ENCODE results near the gene BTBD1.

Gene BTBD1

GRCh38 chr15:82985688-82986441 is 81.2 kb downstream of the BTBD1 start, which contains the start of gene RAMAC:
Gene RAMAC, plus strand, starts transcription at chr15:82986210. Its CDS starts 2,809 bp downstream, at chr15:82989019.
- DNase-seq, result peak; percentile 94

- no peak for DNase-seq
These were observed 86.1 kb downstream of the BTBD1 start for GRCh38 chr15:82980981-82981380.

GRCh38 chr15:82979726-82980125 is 87.3 kb downstream of the BTBD1 start:
- no peak for DNase-seq

- no peak for DNase-seq
These were observed 88.6 kb downstream of the BTBD1 start for GRCh38 chr15:82978438-82978837.

- no peak for DNase-seq
These were observed 90.0 kb downstream of the BTBD1 start for GRCh38 chr15:82977076-82977475.

- no peak for DNase-seq
These were observed 94.1 kb downstream of the BTBD1 start for GRCh38 chr15:82972990-82973389.

- DNase-seq, result no peak
These were observed 95.7 kb downstream of the BTBD1 start for GRCh38 chr15:82971218-82971984.

GRCh38 chr15:82970696-82971095 is 96.4 kb downstream of the BTBD1 start:
- DNase-seq, result no peak

GRCh38 chr15:82970078-82970686 is 96.9 kb downstream of the BTBD1 start:
- no peak for DNase-seq

- no peak for DNase-seq
These were observed 97.7 kb downstream of the BTBD1 start for GRCh38 chr15:82969353-82969752.

- DNase-seq, result no peak
These were observed 99.0 kb downstream of the BTBD1 start for GRCh38 chr15:82968066-82968465.

- DNase-seq, result no peak
These were observed 100.4 kb downstream of the BTBD1 start for GRCh38 chr15:82966671-82967071.

Data from stimulated activated CD4-positive, alpha-beta T cell treated with anti-CD3 and anti-CD28 coated beads, Interleukin-4, amount 100 ng/mL, for 24 hours (primary cell).